ENCODE results near the gene ABLIM1. TPM values are rescaled to one million over a fixed set of nuclear protein-coding genes. Genes with fewer than 3 reads are reported as not detected.

The ABLIM1 gene
- total RNA-seq, 4 donors from 2014 or later: 41.2 to 128 (median 97.3) TPM

DNA sequence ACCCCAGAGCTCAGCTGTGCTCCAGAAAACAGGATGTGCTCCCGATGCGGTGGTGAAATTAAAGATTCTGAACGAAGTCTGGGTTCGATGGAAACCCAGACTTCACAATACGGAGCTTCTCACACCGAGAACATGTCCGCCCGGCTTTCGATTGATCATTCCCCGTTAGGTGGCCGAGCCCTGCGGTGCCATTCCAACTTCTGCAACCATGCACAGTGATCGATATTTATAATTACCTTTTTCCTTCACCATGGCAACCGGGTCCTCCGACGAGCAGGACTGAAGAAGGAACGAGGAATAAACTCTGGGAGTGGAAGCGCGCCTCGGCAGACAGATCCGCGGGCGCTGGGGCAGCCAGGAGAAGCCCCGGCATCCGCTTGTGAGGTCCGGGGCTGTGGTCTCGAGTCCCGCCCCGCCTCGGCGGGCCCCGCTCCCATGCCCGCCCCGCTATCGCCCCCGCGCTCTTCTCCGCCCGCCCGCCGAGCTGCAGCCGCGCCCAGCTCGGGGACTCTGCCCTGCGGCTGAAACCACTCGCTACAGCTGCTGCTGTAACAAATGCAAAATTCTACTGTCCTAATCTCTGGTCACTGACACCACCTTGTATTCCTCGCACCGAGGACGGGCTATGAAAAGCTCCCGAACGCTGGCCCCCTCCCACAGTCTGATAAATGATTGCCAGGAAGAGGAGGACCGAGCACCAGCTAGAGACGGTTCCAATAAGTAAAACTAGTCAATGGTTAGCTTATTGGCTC lies 26.2 kb downstream of the ABLIM1 start:
- Histone ChIP-seq H3K36me3 (no peaks in the 10 kb centered on the region), H3K9me3 (no peaks in the 10 kb centered on the region), H3K27me3 (no peaks in the 10 kb centered on the region), H3K4me3 (peak overlapping the region; percentile 27 to 49), H3K4me1 (peaks cover 0 to 19% of the 10 kb centered on the region in 2 donors), H3K27ac (peak overlapping the region; percentile 66 to 88)
- TF ChIP-seq, protein P1, sequence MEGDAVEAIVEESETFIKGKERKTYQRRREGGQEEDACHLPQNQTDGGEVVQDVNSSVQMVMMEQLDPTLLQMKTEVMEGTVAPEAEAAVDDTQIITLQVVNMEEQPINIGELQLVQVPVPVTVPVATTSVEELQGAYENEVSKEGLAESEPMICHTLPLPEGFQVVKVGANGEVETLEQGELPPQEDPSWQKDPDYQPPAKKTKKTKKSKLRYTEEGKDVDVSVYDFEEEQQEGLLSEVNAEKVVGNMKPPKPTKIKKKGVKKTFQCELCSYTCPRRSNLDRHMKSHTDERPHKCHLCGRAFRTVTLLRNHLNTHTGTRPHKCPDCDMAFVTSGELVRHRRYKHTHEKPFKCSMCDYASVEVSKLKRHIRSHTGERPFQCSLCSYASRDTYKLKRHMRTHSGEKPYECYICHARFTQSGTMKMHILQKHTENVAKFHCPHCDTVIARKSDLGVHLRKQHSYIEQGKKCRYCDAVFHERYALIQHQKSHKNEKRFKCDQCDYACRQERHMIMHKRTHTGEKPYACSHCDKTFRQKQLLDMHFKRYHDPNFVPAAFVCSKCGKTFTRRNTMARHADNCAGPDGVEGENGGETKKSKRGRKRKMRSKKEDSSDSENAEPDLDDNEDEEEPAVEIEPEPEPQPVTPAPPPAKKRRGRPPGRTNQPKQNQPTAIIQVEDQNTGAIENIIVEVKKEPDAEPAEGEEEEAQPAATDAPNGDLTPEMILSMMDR (IDR thresholded peaks at IDR 0.05): no peak
- no peak for TF ChIP-seq POLR2A (IDR thresholded peaks at IDR 0.05)
- intact Hi-C loops (cut with DNase I; ENCODE audit: low total_unique reads): no loop called here
- DNase-seq: no peak

DNA sequence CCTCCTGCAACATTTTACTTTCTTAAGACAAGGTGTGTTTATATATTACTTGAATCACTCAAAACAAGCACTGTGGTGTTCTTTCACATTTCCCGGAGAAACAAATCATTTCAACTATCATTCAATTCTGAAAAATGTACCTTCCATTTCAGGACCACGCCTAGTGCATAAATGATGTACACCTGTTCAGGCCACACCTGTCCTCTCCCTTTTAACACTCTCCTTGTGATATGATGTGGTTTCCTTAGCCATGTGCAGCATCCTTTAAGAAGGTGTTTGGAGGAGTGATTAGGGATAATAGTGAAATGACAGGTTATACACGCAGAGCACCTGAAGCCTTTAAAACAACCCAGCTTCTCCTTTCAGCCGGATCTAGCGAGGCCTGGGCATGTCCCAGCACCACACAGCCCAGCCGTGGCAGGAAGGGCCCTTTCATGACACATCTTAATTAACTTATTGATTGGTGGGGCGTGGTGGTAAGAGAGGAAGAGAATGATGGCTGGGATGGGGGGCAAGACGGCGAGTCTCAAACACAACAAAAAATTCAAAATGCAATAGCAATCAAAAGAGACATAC lies 26.9 kb downstream of the ABLIM1 start:
- intact Hi-C loops (cut with DNase I; ENCODE audit: low total_unique reads): no loop called here
- Histone ChIP-seq H3K4me3 (peak overlapping the region; percentile 27 to 49), H3K27ac (peak overlapping the region; percentile 66 to 88), H3K27me3 (no peaks in the 10 kb centered on the region), H3K4me1 (peaks cover 0 to 19% of the 10 kb centered on the region in 2 donors), H3K36me3 (no peaks in the 10 kb centered on the region), H3K9me3 (no peaks in the 10 kb centered on the region)
- no peak for DNase-seq
- no peak for TF ChIP-seq POLR2A (IDR thresholded peaks at IDR 0.05)
- TF ChIP-seq, protein P1 (IDR thresholded peaks at IDR 0.05): no peak

DNA sequence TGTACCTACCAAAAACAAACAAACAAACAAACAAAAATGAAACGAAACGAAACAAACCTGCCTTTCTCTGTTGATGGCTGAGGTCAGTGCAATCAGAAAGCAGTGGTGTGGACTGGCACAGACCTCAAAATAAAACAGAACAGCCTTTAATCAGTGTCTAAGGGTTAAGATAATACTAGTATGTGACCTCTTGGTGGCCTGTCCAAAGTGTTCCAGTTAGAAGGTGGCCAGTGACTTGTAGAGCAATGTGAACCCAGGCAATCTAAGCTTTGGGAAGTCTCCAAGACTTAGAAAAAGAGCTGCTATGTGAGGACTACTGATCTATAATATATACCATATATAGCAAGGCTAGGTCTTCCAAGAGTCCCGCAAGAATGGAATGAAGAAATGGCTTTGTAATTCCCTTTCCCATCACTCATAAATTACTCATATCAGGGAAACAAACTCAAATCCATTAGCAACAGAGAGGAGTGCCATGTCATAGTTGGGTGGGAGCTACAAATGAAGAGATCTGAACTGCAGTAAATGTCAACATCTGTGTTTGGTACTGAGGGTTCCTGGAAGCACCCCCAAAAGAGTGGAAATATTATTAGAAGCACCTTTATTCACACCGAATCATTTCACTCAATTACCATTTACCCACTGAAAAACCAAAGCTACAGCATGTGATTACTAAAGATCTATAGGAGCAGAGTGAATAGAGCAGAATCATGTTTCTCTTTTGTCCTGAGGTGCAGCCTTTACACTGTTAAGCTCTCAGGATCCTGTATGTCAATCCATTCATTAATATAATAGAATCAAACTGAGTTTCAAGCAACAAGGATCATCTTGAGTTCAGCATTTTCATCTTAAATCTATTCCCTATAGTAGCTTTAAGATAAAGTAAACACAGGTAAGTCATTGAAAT lies 28.0 kb downstream of the ABLIM1 start:
- Histone ChIP-seq H3K4me3 (no peak overlapping the region), H3K36me3 (no peaks in the 10 kb centered on the region), H3K27ac (peak overlapping the region in 1 of 2 donors; percentile 88), H3K4me1 (peaks cover 0 to 12% of the 10 kb centered on the region in 2 donors), H3K9me3 (no peaks in the 10 kb centered on the region), H3K27me3 (no peaks in the 10 kb centered on the region)
- intact Hi-C loops (cut with DNase I; ENCODE audit: low total_unique reads): no loop called here
- no peak for DNase-seq
- TF ChIP-seq POLR2A (IDR thresholded peaks at IDR 0.05): no peak
- TF ChIP-seq, protein P1 (IDR thresholded peaks at IDR 0.05): no peak

DNA sequence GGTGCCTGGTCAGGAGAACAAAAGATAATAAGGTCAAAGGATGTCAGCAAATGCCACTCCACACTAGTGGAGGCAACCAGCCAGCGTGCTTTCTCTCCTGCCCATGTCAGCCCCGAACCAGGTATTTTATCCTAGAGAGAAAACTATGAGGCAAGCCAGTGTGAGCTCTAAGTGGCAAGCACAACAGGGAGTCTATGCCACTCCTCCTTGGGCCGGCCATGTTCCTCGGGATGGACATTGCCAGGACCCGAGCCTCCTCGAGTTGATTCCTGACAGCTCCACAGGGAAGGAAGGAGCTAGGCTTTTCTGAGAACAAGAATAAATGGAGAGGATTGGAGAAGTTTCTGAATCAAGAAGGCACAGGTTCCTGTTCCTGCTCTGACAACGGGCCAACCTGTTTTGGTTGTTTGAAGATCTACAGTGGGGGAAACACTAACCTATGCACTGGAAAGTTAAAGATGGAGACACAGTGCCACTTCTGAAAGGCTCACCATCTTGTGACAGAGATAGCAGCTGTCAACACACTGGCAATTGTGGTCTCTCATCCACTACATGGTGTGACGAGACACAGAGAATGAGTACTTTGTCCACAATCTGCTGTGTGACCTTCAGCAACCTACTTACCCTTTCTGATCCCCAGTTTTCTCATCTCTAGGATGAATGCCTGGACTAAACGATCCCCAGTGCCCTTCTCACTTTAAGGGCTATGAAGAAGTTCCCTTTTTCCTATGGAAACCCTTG lies 28.8 kb downstream of the ABLIM1 start:
- intact Hi-C loops (cut with DNase I; ENCODE audit: low total_unique reads): no loop called here
- no peak for DNase-seq
- Histone ChIP-seq H3K4me3 (no peak overlapping the region), H3K4me1 (peaks cover 0 to 9% of the 10 kb centered on the region in 2 donors), H3K27ac (no peak overlapping the region), H3K36me3 (no peaks in the 10 kb centered on the region), H3K27me3 (no peaks in the 10 kb centered on the region), H3K9me3 (no peaks in the 10 kb centered on the region)
- TF ChIP-seq POLR2A (IDR thresholded peaks at IDR 0.05): no peak
- TF ChIP-seq, protein P1 (IDR thresholded peaks at IDR 0.05): no peak
